DMS53 (cell line): ENCODE results near the gene CC2D1B.
"Not testable (repeated sequence)": the region's sequence is repeated elsewhere in the genome, so short reads cannot be mapped to it uniquely, and the experiment has no call there.

Experiments
- DNase-seq: peaks from one replicate; lab custom pipeline; 2025; lab: John Stamatoyannopoulos, UW

Gene CC2D1B

GRCh38 chr1:52365746-52366516 lies at the start of gene CC2D1B:
Gene CC2D1B, minus strand, starts transcription at chr1:52366205. Its CDS starts 1,585 bp downstream, at chr1:52364620.
- DNase-seq, result peak; percentile 100

GRCh38 chr1:52414942-52415341 lies 48.9 kb upstream of the CC2D1B start:
- DNase-seq, result no peak

GRCh38 chr1:52413410-52413989 lies 47.5 kb upstream of the CC2D1B start:
- peak; percentile 28 for DNase-seq

GRCh38 chr1:52404975-52405338 lies 39.0 kb upstream of the CC2D1B start:
- DNase-seq, result no peak

- DNase-seq, result peak; percentile 100
These were observed 38.3 kb upstream of the CC2D1B start, which contains the start of the genes ORC1 and PRPF38A for GRCh38 chr1:52404116-52404974. Gene ORC1, minus strand, starts transcription at chr1:52404423. Its CDS starts 2,200 bp downstream, at chr1:52402223. Gene PRPF38A, plus strand, starts transcription at chr1:52404602. Its CDS starts 148 bp downstream, at chr1:52404750.

GRCh38 chr1:52403566-52404115 lies 37.6 kb upstream of the CC2D1B start:
- DNase-seq, result peak; percentile 89

- DNase-seq, result peak; percentile 64
These were observed 36.8 kb upstream of the CC2D1B start for GRCh38 chr1:52402860-52403240.

GRCh38 chr1:52400131-52400530 lies 34.1 kb upstream of the CC2D1B start:
- DNase-seq, result no peak

- no peak for DNase-seq
These were observed 33.6 kb upstream of the CC2D1B start for GRCh38 chr1:52399629-52400028.

- no peak for DNase-seq
These were observed 27.2 kb upstream of the CC2D1B start for GRCh38 chr1:52393174-52393573.

- no peak for DNase-seq
These were observed 20.5 kb upstream of the CC2D1B start for GRCh38 chr1:52386458-52386857.

- DNase-seq, result no peak
These were observed 19.4 kb upstream of the CC2D1B start for GRCh38 chr1:52385376-52385775.

- DNase-seq, result not testable (repeated sequence)
These were observed 3.8 kb upstream of the CC2D1B start for GRCh38 chr1:52369851-52370250.

GRCh38 chr1:52368383-52369172 lies 2.6 kb upstream of the CC2D1B start:
- peak; percentile 96 for DNase-seq

GRCh38 chr1:52367272-52367671 lies 1.3 kb upstream of the CC2D1B start:
- peak; percentile 59 for DNase-seq

- DNase-seq, result no peak
These were observed 467 bp upstream of the CC2D1B start for GRCh38 chr1:52366517-52366827.

- DNase-seq, result peak; percentile 75
These were observed 797 bp downstream of the CC2D1B start for GRCh38 chr1:52365071-52365745.

- DNase-seq, result peak; percentile 39
These were observed 1.7 kb downstream of the CC2D1B start for GRCh38 chr1:52364235-52364839.

- DNase-seq, result no peak
These were observed 5.4 kb downstream of the CC2D1B start for GRCh38 chr1:52360595-52360968.
